Activated CD4-positive, alpha-beta memory T cell treated with anti-CD3 and anti-CD28 coated beads for 36 hours (primary cell): ENCODE measurements around the gene RIPK1. TPM values are rescaled to one million over a fixed set of nuclear protein-coding genes. Genes with fewer than 3 reads are reported as not detected.
A peak's percentile ranks its signal among the peaks of the same experiment; 100 is the strongest.
"Not testable (repeated sequence)": the region's sequence is repeated elsewhere in the genome, so short reads cannot be mapped to it uniquely, and the experiment has no call there.

Experiments used
- CTCF ChIA-PET: fragments of 350-600 bp; sonication (Branson Sonifier 250); formaldehyde crosslinking; loops from one replicate; lab custom pipeline; 2021; ENCODE audit warnings: antibody characterized with exemption, inconsistent platforms; lab: Charles Lee
- POLR2A ChIA-PET: fragments of 350-600 bp; sonication (Branson Sonifier 250); formaldehyde crosslinking; loops from one replicate; lab custom pipeline; 2021; ENCODE audit warnings: antibody characterized with exemption; lab: Charles Lee
- DNase-seq: peaks from one replicate; pipeline ENCODE4 v3.0.0-alpha.2; 2020
- H3K27ac Mint-ChIP-seq: one replicate; pipeline ENCODE4 v1.8.0; 2021; ENCODE audit warnings: mixed read lengths
- H3K27me3 Mint-ChIP-seq: one replicate; pipeline ENCODE4 v1.8.0; 2021; ENCODE audit warnings: mixed read lengths
- H3K36me3 Mint-ChIP-seq: one replicate; pipeline ENCODE4 v1.8.0; 2021; ENCODE audit warnings: mixed read lengths
- H3K4me1 Mint-ChIP-seq: one replicate; pipeline ENCODE4 v1.8.0; 2021; ENCODE audit warnings: low read depth, mixed read lengths
- H3K4me3 Mint-ChIP-seq: one replicate; pipeline ENCODE4 v1.8.0; 2021; ENCODE audit warnings: mild to moderate bottlenecking, mixed read lengths
- H3K9me3 Mint-ChIP-seq: one replicate; pipeline ENCODE4 v1.8.0; 2021; ENCODE audit warnings: mixed read lengths
- intact Hi-C: fragments of 100-400 bp; cut with micrococcal nuclease; formaldehyde crosslinking; loops from one replicate; pipeline ENCODE4 v1.15.1; 2023
- total RNA-seq, 2 experiments: library from RNA; stranded (reverse); gene quantifications; one replicate each; pipeline ENCODE4 v1.2.3, GENCODE V29; 2021

The RIPK1 gene
- total RNA-seq = 10 to 100 TPM; 18.5 to 18.6 TPM

GRCh38 chr6:3068329-3069214 lies at the start of gene RIPK1:
TSS of gene RIPK1 (plus strand) at chr6:3068494. CDS start at chr6:3076824, 8,330 bp downstream.
- POLR2A ChIA-PET = interaction anchor here (0.6 to 2.3 kb wide), 7 partner anchors 11 to 782 kb away, joined by 3 to 17 read pairs (median 3); partner anchors contain the start of genes NQO2 and SERPINB1
- Mint-ChIP-seq H3K4me3 (peak within 1 kb of the TSS; percentile 96), H3K9me3 (no peaks in the 10 kb centered on the region), H3K27me3 (no peaks in the 10 kb centered on the region), H3K36me3 (peaks cover 6% of the 10 kb centered on the region), H3K4me1 (peaks cover 62% of the 10 kb centered on the region), H3K27ac (peak within 1 kb of the TSS; percentile 98)
- CTCF ChIA-PET = interaction anchor here (0.6 to 4.3 kb wide), 9 partner anchors 11 to 222 kb away, joined by 3 to 18 read pairs (median 3); partner anchors contain the start of gene NQO2
- peak; percentile 96 for DNase-seq
- intact Hi-C loops = loop anchor here (1.0 to 5.0 kb wide), 7 partner anchors 50 to 821 kb away; partner anchors contain the start of genes BPHL, FAM50B, GMDS and PSMG4

- DNase-seq = no peak
- CTCF ChIA-PET = interaction anchor here (1.1 kb wide), 1 partner anchor 9 kb away, joined by 3 read pairs; no protein-coding TSS in a partner anchor
- Mint-ChIP-seq H3K27ac (no peak overlapping the region), H3K27me3 (no peaks in the 10 kb centered on the region), H3K4me1 (peaks cover 33% of the 10 kb centered on the region), H3K36me3 (peaks cover 45% of the 10 kb centered on the region), H3K9me3 (peaks cover 3% of the 10 kb centered on the region), H3K4me3 (no peak overlapping the region)
- POLR2A ChIA-PET = interaction anchor here (1.2 kb wide), 1 partner anchor 19 kb away, joined by 3 read pairs; the partner anchor contains the start of gene NQO2
- intact Hi-C loops = no loop called here
These were observed 49.2 kb upstream of the RIPK1 start for GRCh38 chr6:3019065-3019464.

GRCh38 chr6:3019749-3020320 lies 48.5 kb upstream of the RIPK1 start:
- POLR2A ChIA-PET = interaction anchor here (0.7 to 1.2 kb wide), 2 partner anchors 20 to 31 kb away, joined by 3 to 4 read pairs; partner anchors contain the start of gene NQO2
- H3K4me1 Mint-ChIP-seq = peaks cover 38% of the 10 kb centered on the region

GRCh38 chr6:3020976-3021598 lies 47.2 kb upstream of the RIPK1 start:
- POLR2A ChIA-PET = not testable (repeated sequence)

More at GRCh38 chr6:3019749-3020320, 48.5 kb upstream of the RIPK1 start:
- Mint-ChIP-seq H3K27me3 (no peaks in the 10 kb centered on the region), H3K9me3 (peaks cover 3% of the 10 kb centered on the region), H3K36me3 (peaks cover 45% of the 10 kb centered on the region), H3K27ac (no peak overlapping the region), H3K4me3 (no peak overlapping the region)
- DNase-seq = no peak
- intact Hi-C loops = loop anchor here (5.0 kb wide), 1 partner anchor 33 kb away; no protein-coding TSS in a partner anchor
- CTCF ChIA-PET = interaction anchor here (1.1 to 1.4 kb wide), 2 partner anchors 10 to 31 kb away, joined by 3 to 4 read pairs; no protein-coding TSS in a partner anchor

GRCh38 chr6:3022765-3023662 lies 45.3 kb upstream of the RIPK1 start:
- Mint-ChIP-seq H3K27me3 (no peaks in the 10 kb centered on the region), H3K4me3 (peak overlapping the region; percentile 96), H3K27ac (peak overlapping the region; percentile 98), H3K36me3 (peaks cover 31% of the 10 kb centered on the region), H3K9me3 (peaks cover 3% of the 10 kb centered on the region), H3K4me1 (peaks cover 63% of the 10 kb centered on the region)
- CTCF ChIA-PET = interaction anchor here (0.9 to 5.1 kb wide), 5 partner anchors 21 to 45 kb away, joined by 3 to 37 read pairs (median 3); partner anchors contain the start of gene RIPK1
- POLR2A ChIA-PET = interaction anchor here (0.9 to 1.9 kb wide), 6 partner anchors 24 to 258 kb away, joined by 3 to 9 read pairs (median 4); partner anchors contain the start of genes NQO2, RIPK1 and WRNIP1
- peak; percentile 64 for DNase-seq
- intact Hi-C loops = loop anchor here (1.0 to 5.0 kb wide), 3 partner anchors 24 to 36 kb away; partner anchors contain the start of gene NQO2

More at GRCh38 chr6:3020976-3021598, 47.2 kb upstream of the RIPK1 start:
- CTCF ChIA-PET = interaction anchor here (1.0 to 1.4 kb wide), 2 partner anchors 32 to 230 kb away, joined by 3 to 4 read pairs; no protein-coding TSS in a partner anchor
- peaks cover 48% of the 10 kb centered on the region for H3K4me1 Mint-ChIP-seq
- not testable (repeated sequence) for H3K4me3 Mint-ChIP-seq, DNase-seq, H3K9me3 Mint-ChIP-seq, H3K27me3 Mint-ChIP-seq, H3K27ac Mint-ChIP-seq
- intact Hi-C loops = loop anchor here (5.0 kb wide), 1 partner anchor 34 kb away; no protein-coding TSS in a partner anchor
- peaks cover 41% of the 10 kb centered on the region for H3K36me3 Mint-ChIP-seq

GRCh38 chr6:3023663-3024483 lies 44.4 kb upstream of the RIPK1 start:
- CTCF ChIA-PET = interaction anchor here (1.0 to 5.1 kb wide), 4 partner anchors 22 to 44 kb away, joined by 3 to 37 read pairs (median 4); partner anchors contain the start of gene RIPK1
- H3K4me1 Mint-ChIP-seq = peaks cover 66% of the 10 kb centered on the region
- peaks cover 3% of the 10 kb centered on the region for H3K9me3 Mint-ChIP-seq
- POLR2A ChIA-PET = interaction anchor here (0.9 to 1.9 kb wide), 6 partner anchors 25 to 259 kb away, joined by 3 to 9 read pairs (median 4); partner anchors contain the start of genes NQO2, RIPK1 and WRNIP1
- H3K27ac Mint-ChIP-seq = peak overlapping the region; percentile 98
- intact Hi-C loops = loop anchor here (1.0 to 5.0 kb wide), 3 partner anchors 25 to 37 kb away; partner anchors contain the start of gene NQO2
- DNase-seq = peak; percentile 95
- peaks cover 27% of the 10 kb centered on the region for H3K36me3 Mint-ChIP-seq
- peak overlapping the region; percentile 96 for H3K4me3 Mint-ChIP-seq
- H3K27me3 Mint-ChIP-seq = no peaks in the 10 kb centered on the region

GRCh38 chr6:3026791-3027626 lies 41.3 kb upstream of the RIPK1 start:
- H3K36me3 Mint-ChIP-seq = peaks cover 11% of the 10 kb centered on the region
- CTCF ChIA-PET = interaction anchor here (0.8 to 5.1 kb wide), 6 partner anchors 18 to 262 kb away, joined by 3 to 37 read pairs (median 4); no protein-coding TSS in a partner anchor
- peak overlapping the region; percentile 87 for H3K27ac Mint-ChIP-seq
- peak overlapping the region; percentile 23 for H3K4me3 Mint-ChIP-seq
- H3K9me3 Mint-ChIP-seq = peaks cover 3% of the 10 kb centered on the region
- no peaks in the 10 kb centered on the region for H3K27me3 Mint-ChIP-seq
- POLR2A ChIA-PET = interaction anchor here (1.1 to 1.5 kb wide), 3 partner anchors 12 to 87 kb away, joined by 3 to 5 read pairs (median 4); no protein-coding TSS in a partner anchor
- peaks cover 52% of the 10 kb centered on the region for H3K4me1 Mint-ChIP-seq
- DNase-seq = peak; percentile 50
- intact Hi-C loops = no loop called here

GRCh38 chr6:3028156-3028555 lies 40.1 kb upstream of the RIPK1 start:
- ChIA-PET POLR2A (interaction anchor here (1.7 kb wide), 1 partner anchor 28 kb away, joined by 6 read pairs; no protein-coding TSS in a partner anchor), CTCF (interaction anchor here (0.6 kb wide), 1 partner anchor 40 kb away, joined by 3 read pairs; the partner anchor contains the start of gene RIPK1)
- H3K27me3 Mint-ChIP-seq, H3K36me3 Mint-ChIP-seq, H3K27ac Mint-ChIP-seq, H3K9me3 Mint-ChIP-seq, intact Hi-C loops, H3K4me3 Mint-ChIP-seq: not testable (repeated sequence)
- DNase-seq = peak; percentile 36
- peaks cover 43% of the 10 kb centered on the region for H3K4me1 Mint-ChIP-seq
